ENCODE data around the gene RUSF1.

- TF ChIP-seq CTCF (conservative IDR thresholded peaks at IDR 0.05; ENCODE audit: low read depth, low read length) (no peak), EZH2 (IDR thresholded peaks at IDR 0.05; ENCODE audit: low read length, unreplicated experiment) (no peak)
Measured at GRCh38 chr16:31522071-31522470, 13.9 kb upstream of the RUSF1 start.

Measured in PC-3 (cell line).